Pancreas (tissue), 10 donors: ENCODE measurements around the gene TRIM50. TPM values are rescaled to one million over a fixed set of nuclear protein-coding genes. Genes with fewer than 3 reads are reported as not detected.
A peak's percentile ranks its signal among the peaks of the same experiment; 100 is the strongest.
"Not testable (repeated sequence)": the region's sequence is repeated elsewhere in the genome, so short reads cannot be mapped to it uniquely, and the experiment has no call there.

ENCODE experiments used
- ATAC-seq, 4 donors: fragments of 200-7000 bp; cut with Tn5 transposase; one replicate each; pipeline versions ENCODE4 v1.8.0 to v1.9.1; 2020; ENCODE audit warnings: mild to moderate bottlenecking in 4 of 4, moderate library complexity in 4 of 4
- DNase-seq, 6 donors: peaks; one replicate each; pipeline ENCODE4 v3.0.0-alpha.2; 2020
- FAIRE-seq: peaks from 2 replicates; lab custom pipeline; 2012; peaks lifted over from hg19 to GRCh38; lab: Jason Lieb, UNC
- H3K27ac ChIP-seq, 4 donors: fragments of 200-600 bp; sonication (generic); 1 replicate in 3 of 4; 2 replicates in 1 of 4; pipeline versions ENCODE4 v1.5.0 to v1.8.0; 2020
- H3K27me3 ChIP-seq, 4 donors: fragments of 200-600 bp; one replicate each; pipeline ENCODE4 v1.8.0; 2021
- H3K36me3 ChIP-seq, 3 donors: fragments of 200-600 bp; sonication (generic) in 1 of 3; one replicate each; pipeline versions ENCODE4 v1.5.0 to v1.8.0; 2020 to 2021
- H3K4me1 ChIP-seq, 3 donors: fragments of 200-600 bp; one replicate each; pipeline ENCODE4 v1.8.0; 2021
- H3K4me3 ChIP-seq, 4 donors: fragments of 200-600 bp; sonication (generic) in 2 of 4; one replicate each; pipeline versions ENCODE4 v1.5.0 to v1.8.0; 2020 to 2021
- H3K9me3 ChIP-seq, 4 donors: fragments of 200-600 bp; one replicate each; pipeline ENCODE4 v1.8.0; 2021
- WGBS, 2 donors: extraction: QIAGEN DNeasy Blood & Tissue Kit; methylation state at CpG; one replicate each; pipeline ENCODE4 v1.1.7; 2013; 5-methylcytosine and 5-hydroxymethylcytosine counted together
- intact Hi-C, 3 donors: fragments of 100-400 bp; cut with DNase I; formaldehyde crosslinking; loops; one replicate each; pipeline versions ENCODE4 v1.11.1 to v1.14.2; 2022
- polyA plus RNA-seq, 2 donors: library from polyadenylated mRNA; stranded (reverse); fragments of 200-250 nt; gene quantifications; one replicate each; pipeline ENCODE4 v1.2.3, GENCODE V29; 2013
- total RNA-seq, 6 donors: library from RNA; stranded (reverse); fragmentation: NEBNext Ultra II Directional in 4 of 6; extraction: Animal tissue kit (Norgen Biotek cat#: 25700) in 4 of 6; gene quantifications; one replicate each; pipeline versions ENCODE4 v1.2.1 to v1.2.4, GENCODE V29; 2021 to 2023
- TF ChIP-seq, protein P1 (sequence below), 4 donors: fragments of 200-600 bp; sonication (generic) in 3 of 4; IDR thresholded peaks; one replicate each; pipeline versions ENCODE4 v1.5.0 to v1.8.0; 2021; ENCODE audit warnings: antibody characterized with exemption in 4 of 4
- donor health status: healthy with polysubstance abuse.
- donor health status: DM: no; HTN: no; CAD: no; lungs with moderate emphysema.
- donor health status: DM: no; HTN: no; CAD: no.
- donor health status: control.
- donor health status: control.
- donor health status: Bipolar disorder and iron deficiency.
- donor health status: DM: yes; HTN: yes; CAD: no.
- donor health status: DM: no; HTN: no; CAD: no.
- donor health status: DM: no; HTN: no; CAD: no.
- donor health status: DM: yes; HTN: yes; CAD: no.

Gene TRIM50
- total and polyA plus RNA-seq, 8 donors, result 5.5 to 35.9 (median 16.9) TPM

GRCh38 chr7:73324081-73324845, 3.6 kb downstream of the TRIM50 start:
- FAIRE-seq, H3K36me3 ChIP-seq, H3K4me1 ChIP-seq, intact Hi-C loops, H3K9me3 ChIP-seq, H3K27me3 ChIP-seq: not testable (repeated sequence)
- peak overlapping the region in 3 of 4 donors; percentile 9 to 38 (median 29) for H3K4me3 ChIP-seq
- ATAC-seq, result peak; percentile 53 to 78 (median 66)
- H3K27ac ChIP-seq, result peak overlapping the region in 3 of 4 donors; percentile 22 to 73 (median 33)
- TF ChIP-seq, protein P1, sequence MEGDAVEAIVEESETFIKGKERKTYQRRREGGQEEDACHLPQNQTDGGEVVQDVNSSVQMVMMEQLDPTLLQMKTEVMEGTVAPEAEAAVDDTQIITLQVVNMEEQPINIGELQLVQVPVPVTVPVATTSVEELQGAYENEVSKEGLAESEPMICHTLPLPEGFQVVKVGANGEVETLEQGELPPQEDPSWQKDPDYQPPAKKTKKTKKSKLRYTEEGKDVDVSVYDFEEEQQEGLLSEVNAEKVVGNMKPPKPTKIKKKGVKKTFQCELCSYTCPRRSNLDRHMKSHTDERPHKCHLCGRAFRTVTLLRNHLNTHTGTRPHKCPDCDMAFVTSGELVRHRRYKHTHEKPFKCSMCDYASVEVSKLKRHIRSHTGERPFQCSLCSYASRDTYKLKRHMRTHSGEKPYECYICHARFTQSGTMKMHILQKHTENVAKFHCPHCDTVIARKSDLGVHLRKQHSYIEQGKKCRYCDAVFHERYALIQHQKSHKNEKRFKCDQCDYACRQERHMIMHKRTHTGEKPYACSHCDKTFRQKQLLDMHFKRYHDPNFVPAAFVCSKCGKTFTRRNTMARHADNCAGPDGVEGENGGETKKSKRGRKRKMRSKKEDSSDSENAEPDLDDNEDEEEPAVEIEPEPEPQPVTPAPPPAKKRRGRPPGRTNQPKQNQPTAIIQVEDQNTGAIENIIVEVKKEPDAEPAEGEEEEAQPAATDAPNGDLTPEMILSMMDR (IDR thresholded peaks at IDR 0.05), result peak in 3 of 4 donors; percentile 20 to 31 (median 31)
- WGBS, 2 donors, result 3 to 5% methylated on average over 29 to 31 of the region's 31 CpGs
- peak; percentile 58 to 80 (median 62) for DNase-seq

DNA sequence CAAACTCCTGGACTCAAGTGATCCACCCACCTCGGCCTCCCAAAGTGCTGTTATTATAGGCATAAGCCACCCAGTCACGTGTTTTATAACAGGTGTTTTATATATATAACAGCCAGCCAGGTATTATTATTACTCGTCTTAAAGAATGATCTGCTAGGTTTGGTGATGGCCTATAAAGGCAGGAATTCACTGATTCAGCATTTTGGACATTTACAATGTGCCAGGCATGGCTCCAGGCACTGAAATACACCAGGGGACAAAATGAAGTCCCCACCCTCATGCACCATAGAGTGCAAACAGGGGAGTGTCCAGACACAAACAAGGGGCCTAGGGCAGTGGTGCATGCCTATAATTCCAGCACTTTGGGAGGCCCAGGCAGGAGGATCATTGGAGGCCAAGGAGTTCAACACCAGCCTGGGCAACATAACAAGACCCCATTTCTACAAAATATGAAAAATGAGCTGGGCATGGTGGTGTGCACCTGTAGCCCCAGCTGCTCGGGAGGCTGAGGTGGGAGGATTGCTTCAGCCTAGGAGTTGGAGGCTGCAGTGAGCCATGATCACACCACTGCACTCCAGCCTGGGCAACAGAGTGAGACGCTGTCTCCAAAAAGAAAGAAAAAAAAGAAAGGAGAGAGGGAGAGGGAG, 4.3 kb downstream of the TRIM50 start:
- H3K4me1 ChIP-seq, H3K27me3 ChIP-seq, H3K9me3 ChIP-seq, FAIRE-seq, H3K36me3 ChIP-seq, DNase-seq, intact Hi-C loops, ATAC-seq: not testable (repeated sequence)
- WGBS, 2 donors, result 67 to 72% methylated on average over 5 of the region's 5 CpGs
- peak overlapping the region in 1 of 4 donors; percentile 73 for H3K27ac ChIP-seq
- H3K4me3 ChIP-seq, result peak overlapping the region in 3 of 4 donors; percentile 9 to 38 (median 29)

- H3K27me3 ChIP-seq, H3K9me3 ChIP-seq, H3K4me1 ChIP-seq, H3K36me3 ChIP-seq, intact Hi-C loops, H3K4me3 ChIP-seq, FAIRE-seq: not testable (repeated sequence)
- WGBS, 2 donors, result 36 to 37% methylated on average over 9 of the region's 9 CpGs
- peak overlapping the region in 3 of 4 donors; percentile 52 to 65 (median 55) for H3K27ac ChIP-seq
- ATAC-seq (peak; percentile 51 to 63 (median 56)), DNase-seq (peak in 2 of 6 donors; percentile 48 to 51)
Observed at GRCh38 chr7:73320009-73320408, 7.9 kb downstream of the TRIM50 start.

GRCh38 chr7:73319541-73319940, 8.3 kb downstream of the TRIM50 start:
- peak overlapping the region; percentile 52 to 65 (median 55) for H3K27ac ChIP-seq
- 28 to 29% methylated on average over 8 to 9 of the region's 9 CpGs for WGBS, 2 donors
- H3K36me3 ChIP-seq, H3K9me3 ChIP-seq, FAIRE-seq, intact Hi-C loops, H3K4me1 ChIP-seq, H3K4me3 ChIP-seq, H3K27me3 ChIP-seq: not testable (repeated sequence)
- DNase-seq (peak; percentile 63 to 90 (median 78)), ATAC-seq (peak; percentile 73 to 86 (median 80))

DNA sequence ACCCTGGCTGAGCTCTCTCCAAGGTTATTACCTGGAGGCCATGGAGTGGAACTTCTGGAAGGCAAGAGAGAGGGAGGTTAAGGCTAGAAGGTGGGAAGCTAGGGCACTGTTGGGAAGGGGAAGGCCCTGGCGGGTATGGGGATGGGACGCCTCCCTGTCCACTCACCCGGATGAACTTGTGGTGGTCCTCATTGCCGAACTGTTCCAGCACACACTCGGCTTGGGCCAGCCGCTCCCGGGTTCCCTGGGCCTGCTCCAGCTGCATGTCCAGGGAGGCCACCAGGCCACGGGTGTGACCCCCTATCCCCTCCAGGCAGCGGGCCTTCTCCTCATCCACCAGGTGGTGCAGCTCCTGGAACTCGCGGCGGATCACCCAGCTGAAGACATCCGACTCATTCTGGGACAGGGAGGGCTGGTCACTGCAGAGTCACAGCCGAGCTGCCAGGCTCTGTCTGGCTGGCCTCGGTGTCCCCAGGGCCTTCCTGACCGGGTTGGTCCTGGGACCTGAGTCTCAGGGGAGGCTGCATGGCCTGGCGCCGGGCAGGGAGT, 9.2 kb downstream of the TRIM50 start:
- not testable (repeated sequence) for ATAC-seq, DNase-seq
- WGBS, 2 donors, result 85 to 91% methylated on average over 9 to 18 of the region's 18 CpGs

GRCh38 chr7:73316521-73316920, 11.4 kb downstream of the TRIM50 start:
- Histone ChIP-seq H3K4me3 (no peak overlapping the region), H3K9me3 (no peaks in the 10 kb centered on the region), H3K36me3 (no peaks in the 10 kb centered on the region), H3K4me1 (peaks cover 0 to 2% (median 0%) of the 10 kb centered on the region in 3 donors), H3K27me3 (no peaks in the 10 kb centered on the region), H3K27ac (no peak overlapping the region)
- intact Hi-C loops, result no loop called here
- 84% methylated on average over 9 of the region's 9 CpGs for WGBS, 2 donors
- TF ChIP-seq, protein P1 (IDR thresholded peaks at IDR 0.05), result no peak
- ATAC-seq (no peak), DNase-seq (no peak), FAIRE-seq (no peak)

More for the DNA sequence above, 9.2 kb downstream of the TRIM50 start:
- intact Hi-C loops, H3K27me3 ChIP-seq, H3K9me3 ChIP-seq, H3K27ac ChIP-seq, H3K4me3 ChIP-seq, H3K4me1 ChIP-seq, H3K36me3 ChIP-seq, FAIRE-seq: not testable (repeated sequence)
